ENCODE data around the gene IMMP2L. TPM values are rescaled to one million over a fixed set of nuclear protein-coding genes. Genes with fewer than 3 reads are reported as not detected.

The IMMP2L gene
- total and polyA plus RNA-seq, 2 experiments from 2014 or later: 10.1 to 10.4 TPM

- DNase-seq: peak; percentile 22
- Histone ChIP-seq H3K4me3 (peak overlapping the region; percentile 83), H3K4me1 (ENCODE audit: insufficient read depth) (peaks cover 6% of the 10 kb centered on the region; the same call in 1 of the 2 replicates), H3K27ac (no peak overlapping the region), H3K9me2 (ENCODE audit: insufficient read depth) (no peaks in the 10 kb centered on the region), H3K9ac (peak overlapping the region; percentile 79), H3K9me3 (ENCODE audit: low read depth) (no peaks in the 10 kb centered on the region), H2AFZ (peak overlapping the region; percentile 95), H3K36me3 (ENCODE audit: low read depth) (no peaks in the 10 kb centered on the region), H4K20me1 (ENCODE audit: insufficient read depth) (no peaks in the 10 kb centered on the region), H3K4me2 (ENCODE audit: unreplicated experiment) (peak overlapping the region; percentile 73), H3F3A (ENCODE audit: insufficient read depth) (no peaks in the 10 kb centered on the region), H3K79me2 (ENCODE audit: insufficient read depth) (no peaks in the 10 kb centered on the region), H3K27me3 (replicated peaks; ENCODE audit: insufficient read depth) (no peaks in the 10 kb centered on the region)
- in situ Hi-C loops (cut with MboI): no loop called here
- no peak for TF ChIP-seq EZH2 (IDR thresholded peaks at IDR 0.05; ENCODE audit: insufficient read depth, poor library complexity, severe bottlenecking)
- TF ChIP-seq EZH2phosphoT487 (IDR thresholded peaks at IDR 0.05; ENCODE audit: insufficient read depth, low read depth): no peak
- 9% methylated on average over 7 of the region's 7 CpGs for WGBS, 2 experiments (ENCODE audit: low coverage in 1 of 2, low lambda C conversion rate in 2 of 2, missing lambda C conversion rate in 2 of 2)
These were observed 713 bp downstream of the IMMP2L start for GRCh38 chr7:111561654-111561903.

GRCh38 chr7:111560773-111561653, 1.3 kb downstream of the IMMP2L start:
- Histone ChIP-seq H4K20me1 (ENCODE audit: insufficient read depth) (no peaks in the 10 kb centered on the region), H3K27me3 (replicated peaks; ENCODE audit: insufficient read depth) (no peaks in the 10 kb centered on the region), H2AFZ (peak overlapping the region; percentile 95), H3K36me3 (ENCODE audit: low read depth) (no peaks in the 10 kb centered on the region), H3K9ac (peak overlapping the region; percentile 79), H3F3A (ENCODE audit: insufficient read depth) (no peaks in the 10 kb centered on the region), H3K27ac (no peak overlapping the region), H3K4me3 (peak overlapping the region; percentile 83), H3K4me1 (ENCODE audit: insufficient read depth) (peaks cover 6% of the 10 kb centered on the region; the same call in 1 of the 2 replicates), H3K9me2 (ENCODE audit: insufficient read depth) (no peaks in the 10 kb centered on the region), H3K79me2 (ENCODE audit: insufficient read depth) (no peaks in the 10 kb centered on the region), H3K9me3 (ENCODE audit: low read depth) (no peaks in the 10 kb centered on the region), H3K4me2 (ENCODE audit: unreplicated experiment) (peak overlapping the region; percentile 73)
- DNase-seq: peak; percentile 33
- 42 to 54% methylated on average over 4 of the region's 4 CpGs for WGBS, 2 experiments (ENCODE audit: low coverage in 1 of 2, low lambda C conversion rate in 2 of 2, missing lambda C conversion rate in 2 of 2)
- in situ Hi-C loops (cut with MboI): no loop called here
- no peak for TF ChIP-seq EZH2 (IDR thresholded peaks at IDR 0.05; ENCODE audit: insufficient read depth, poor library complexity, severe bottlenecking)
- TF ChIP-seq EZH2phosphoT487 (IDR thresholded peaks at IDR 0.05; ENCODE audit: insufficient read depth, low read depth): no peak

GRCh38 chr7:111558991-111559390, 3.3 kb downstream of the IMMP2L start:
- no peak for TF ChIP-seq EZH2phosphoT487 (IDR thresholded peaks at IDR 0.05; ENCODE audit: insufficient read depth, low read depth)
- TF ChIP-seq EZH2 (IDR thresholded peaks at IDR 0.05; ENCODE audit: insufficient read depth, poor library complexity, severe bottlenecking): no peak
- Histone ChIP-seq H3K27ac (no peak overlapping the region), H3K4me1 (ENCODE audit: insufficient read depth) (peaks cover 6% of the 10 kb centered on the region; the same call in 1 of the 2 replicates), H2AFZ (no peak overlapping the region), H3F3A (ENCODE audit: insufficient read depth) (no peaks in the 10 kb centered on the region), H3K4me2 (ENCODE audit: unreplicated experiment) (no peak overlapping the region), H3K36me3 (ENCODE audit: low read depth) (no peaks in the 10 kb centered on the region), H3K9me3 (ENCODE audit: low read depth) (no peaks in the 10 kb centered on the region), H3K4me3 (no peak overlapping the region), H3K9me2 (ENCODE audit: insufficient read depth) (no peaks in the 10 kb centered on the region), H4K20me1 (ENCODE audit: insufficient read depth) (no peaks in the 10 kb centered on the region), H3K9ac (no peak overlapping the region), H3K79me2 (ENCODE audit: insufficient read depth) (no peaks in the 10 kb centered on the region), H3K27me3 (replicated peaks; ENCODE audit: insufficient read depth) (no peaks in the 10 kb centered on the region)
- in situ Hi-C loops (cut with MboI): no loop called here
- 93 to 95% methylated on average over 1 of the region's 1 CpG for WGBS, 2 experiments (ENCODE audit: low coverage in 1 of 2, low lambda C conversion rate in 2 of 2, missing lambda C conversion rate in 2 of 2)
- no peak for DNase-seq

- Histone ChIP-seq H3K27me3 (replicated peaks; ENCODE audit: insufficient read depth) (no peaks in the 10 kb centered on the region), H3K4me2 (ENCODE audit: unreplicated experiment) (no peak overlapping the region), H3K9me2 (ENCODE audit: insufficient read depth) (no peaks in the 10 kb centered on the region), H3K4me3 (no peak overlapping the region), H3K27ac (no peak overlapping the region), H2AFZ (no peak overlapping the region), H4K20me1 (ENCODE audit: insufficient read depth) (no peaks in the 10 kb centered on the region), H3K4me1 (ENCODE audit: insufficient read depth) (peaks cover 6% of the 10 kb centered on the region; the same call in 1 of the 2 replicates), H3K79me2 (ENCODE audit: insufficient read depth) (no peaks in the 10 kb centered on the region), H3K9ac (no peak overlapping the region), H3K36me3 (ENCODE audit: low read depth) (no peaks in the 10 kb centered on the region), H3F3A (ENCODE audit: insufficient read depth) (no peaks in the 10 kb centered on the region), H3K9me3 (ENCODE audit: low read depth) (no peaks in the 10 kb centered on the region)
- DNase-seq: no peak
- in situ Hi-C loops (cut with MboI): no loop called here
- TF ChIP-seq EZH2 (IDR thresholded peaks at IDR 0.05; ENCODE audit: insufficient read depth, poor library complexity, severe bottlenecking): no peak
- no peak for TF ChIP-seq EZH2phosphoT487 (IDR thresholded peaks at IDR 0.05; ENCODE audit: insufficient read depth, low read depth)
These were observed 5.3 kb downstream of the IMMP2L start for GRCh38 chr7:111556977-111557376.

All from GM23248 (cell line).